ENCODE results near the gene RGS16. TPM values are rescaled to one million over a fixed set of nuclear protein-coding genes. Genes with fewer than 3 reads are reported as not detected.

The RGS16 gene
- total RNA-seq, 1 donor from 2014 or later, result 37.8 TPM

Other genes starting within 250 kb of the RGS16 start
- 218 and 225 TPM in 2 replicates for gene GLUL, start 212.6 kb downstream of the RGS16 start, total RNA-seq
- not detected in 2 replicates for gene TEDDM1, start 203.7 kb downstream of the RGS16 start, total RNA-seq
- not detected in 2 replicates for gene RGSL1, start 154.2 kb downstream of the RGS16 start, total RNA-seq
- gene RNASEL, start 15.1 kb downstream of the RGS16 start, total RNA-seq, result 5.3 and 6.0 TPM in 2 replicates
- 0.17 TPM in 1 of 2 replicates, not detected in the other for gene RGS8, start 80.2 kb upstream of the RGS16 start, total RNA-seq
- gene NPL, start 185.4 kb upstream of the RGS16 start, total RNA-seq, result 2.6 and 4.4 TPM in 2 replicates
- 238 and 239 TPM in 2 replicates for gene DHX9, start 235.0 kb upstream of the RGS16 start, total RNA-seq

All from T-helper 1 cell treated with Interleukin-12 subunit alpha and Interleukin-12 subunit beta and Interleukin-4 antibody, amounts not matched to agents 30 ng/mL and 1 ng/mL, for 36 hours (primary cell).